Measurements from ENCODE around the gene BRD3OS. TPM values are rescaled to one million over a fixed set of nuclear protein-coding genes. Genes with fewer than 3 reads are reported as not detected.

The BRD3OS gene
- total RNA-seq, 1 donor from 2014 or later: 14.3 TPM

DNA sequence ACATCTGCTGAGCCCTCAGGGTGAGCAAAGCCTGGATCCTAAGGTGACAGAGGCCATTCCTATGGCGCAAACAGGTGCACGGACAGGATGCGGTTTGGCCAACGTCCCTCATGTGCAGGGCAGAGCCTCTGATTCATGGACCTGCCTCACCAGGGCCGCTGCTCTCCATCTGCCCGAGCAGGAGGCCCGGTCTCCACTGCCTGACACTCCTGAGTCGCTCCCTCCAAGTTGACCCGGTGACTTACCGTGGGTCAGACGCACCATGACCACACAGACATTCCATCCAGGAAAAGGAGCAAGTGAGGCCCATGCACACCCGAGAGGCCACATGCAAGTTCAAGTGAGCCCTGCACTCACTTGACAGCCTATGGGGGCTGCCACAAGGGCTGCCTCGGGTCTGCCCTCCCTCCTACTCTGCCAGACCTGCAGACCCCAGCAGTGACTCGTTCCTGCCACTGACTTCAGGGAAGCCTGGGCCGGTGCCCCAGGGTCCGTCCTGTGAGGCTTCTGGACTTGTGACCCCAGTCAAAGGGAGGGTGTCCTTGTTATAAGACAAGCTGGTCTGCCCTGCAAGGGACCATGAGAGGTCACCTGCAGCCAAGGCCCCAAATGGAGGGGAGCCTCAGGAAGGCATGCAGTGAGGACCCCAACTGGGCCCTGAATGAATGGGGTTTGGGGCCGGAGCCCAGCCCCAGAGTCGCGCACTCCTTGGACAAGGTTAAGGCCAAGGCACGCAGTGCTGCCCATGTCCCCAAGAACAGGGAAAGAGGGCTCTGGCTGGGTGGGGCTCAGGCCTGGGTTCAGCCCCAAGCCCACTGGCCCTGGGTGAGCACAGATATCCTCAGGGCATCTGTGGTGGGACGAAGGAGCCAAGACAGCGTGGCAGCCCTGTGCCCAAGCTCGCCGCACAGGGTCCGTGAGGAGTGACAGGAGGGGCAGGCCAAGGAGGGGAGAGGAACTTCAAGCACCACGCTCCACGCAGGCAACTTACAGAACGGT lies 10.1 kb downstream of the BRD3OS start:
- TF ChIP-seq, protein P1, sequence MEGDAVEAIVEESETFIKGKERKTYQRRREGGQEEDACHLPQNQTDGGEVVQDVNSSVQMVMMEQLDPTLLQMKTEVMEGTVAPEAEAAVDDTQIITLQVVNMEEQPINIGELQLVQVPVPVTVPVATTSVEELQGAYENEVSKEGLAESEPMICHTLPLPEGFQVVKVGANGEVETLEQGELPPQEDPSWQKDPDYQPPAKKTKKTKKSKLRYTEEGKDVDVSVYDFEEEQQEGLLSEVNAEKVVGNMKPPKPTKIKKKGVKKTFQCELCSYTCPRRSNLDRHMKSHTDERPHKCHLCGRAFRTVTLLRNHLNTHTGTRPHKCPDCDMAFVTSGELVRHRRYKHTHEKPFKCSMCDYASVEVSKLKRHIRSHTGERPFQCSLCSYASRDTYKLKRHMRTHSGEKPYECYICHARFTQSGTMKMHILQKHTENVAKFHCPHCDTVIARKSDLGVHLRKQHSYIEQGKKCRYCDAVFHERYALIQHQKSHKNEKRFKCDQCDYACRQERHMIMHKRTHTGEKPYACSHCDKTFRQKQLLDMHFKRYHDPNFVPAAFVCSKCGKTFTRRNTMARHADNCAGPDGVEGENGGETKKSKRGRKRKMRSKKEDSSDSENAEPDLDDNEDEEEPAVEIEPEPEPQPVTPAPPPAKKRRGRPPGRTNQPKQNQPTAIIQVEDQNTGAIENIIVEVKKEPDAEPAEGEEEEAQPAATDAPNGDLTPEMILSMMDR (IDR thresholded peaks at IDR 0.05; ENCODE audit: unreplicated experiment): no peak
- Mint-ChIP-seq H3K4me3 (no peak overlapping the region), H3K27me3 (ENCODE audit: low read depth) (no peaks in the 10 kb centered on the region), H3K36me3 (peaks cover 56% of the 10 kb centered on the region), H3K9me3 (peaks cover 14% of the 10 kb centered on the region), H3K27ac (no peak overlapping the region), H3K4me1 (no peaks in the 10 kb centered on the region)
- no peak for DNase-seq (ENCODE audit: low spot score in 2 of 2, unreplicated experiment in 2 of 2)

DNA sequence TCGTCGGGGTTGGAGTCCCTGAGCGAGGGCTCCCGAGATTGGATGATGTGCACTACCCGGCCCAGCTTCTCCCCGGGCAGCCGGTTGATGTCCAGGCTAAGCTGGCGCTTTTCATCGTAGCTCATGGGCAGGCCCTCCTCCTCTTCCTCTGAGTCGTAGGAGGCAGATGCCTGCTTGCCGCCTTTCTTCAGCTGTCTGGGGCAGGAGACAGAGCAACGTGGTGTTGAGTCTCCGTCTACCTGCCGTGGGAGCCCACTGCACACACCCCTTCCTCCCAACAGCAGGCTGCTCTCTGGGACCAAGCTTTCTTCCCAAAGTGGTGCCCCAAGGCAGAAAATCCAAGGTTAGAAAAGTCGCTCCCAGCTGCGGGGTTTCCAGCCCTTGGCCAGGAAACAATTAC lies 10.8 kb downstream of the BRD3OS start:
- no peak overlapping the region for H3K27ac Mint-ChIP-seq
- H3K4me1 Mint-ChIP-seq: peaks cover 2% of the 10 kb centered on the region
- TF ChIP-seq, protein P1 (IDR thresholded peaks at IDR 0.05; ENCODE audit: unreplicated experiment): no peak
- no peaks in the 10 kb centered on the region for H3K27me3 Mint-ChIP-seq (ENCODE audit: low read depth)
- no peak overlapping the region for H3K4me3 Mint-ChIP-seq
- DNase-seq (ENCODE audit: low spot score in 2 of 2, unreplicated experiment in 2 of 2): no peak
- peaks cover 14% of the 10 kb centered on the region for H3K9me3 Mint-ChIP-seq
- H3K36me3 Mint-ChIP-seq: peaks cover 60% of the 10 kb centered on the region

DNA sequence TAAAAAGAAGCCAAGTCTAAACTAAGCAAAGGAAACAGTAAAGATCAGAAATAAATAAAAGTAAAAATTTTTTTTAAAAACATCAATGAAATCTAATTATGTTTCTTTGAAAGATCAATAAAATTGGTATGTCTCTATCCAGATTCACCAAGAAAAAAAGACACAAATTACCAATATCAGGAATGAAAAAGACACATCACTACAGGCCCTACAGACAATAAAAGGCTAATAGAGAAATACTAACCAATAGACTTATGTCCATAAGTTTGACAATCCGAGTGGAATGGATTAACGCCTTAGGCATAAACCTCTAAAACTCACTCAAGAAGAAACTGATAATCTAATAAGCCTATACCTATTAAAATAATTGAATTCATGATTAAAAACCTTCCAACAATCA lies 12.4 kb downstream of the BRD3OS start:
- Mint-ChIP-seq H3K27me3 (ENCODE audit: low read depth) (no peaks in the 10 kb centered on the region), H3K9me3 (peaks cover 14% of the 10 kb centered on the region), H3K36me3 (peaks cover 62% of the 10 kb centered on the region)

DNA sequence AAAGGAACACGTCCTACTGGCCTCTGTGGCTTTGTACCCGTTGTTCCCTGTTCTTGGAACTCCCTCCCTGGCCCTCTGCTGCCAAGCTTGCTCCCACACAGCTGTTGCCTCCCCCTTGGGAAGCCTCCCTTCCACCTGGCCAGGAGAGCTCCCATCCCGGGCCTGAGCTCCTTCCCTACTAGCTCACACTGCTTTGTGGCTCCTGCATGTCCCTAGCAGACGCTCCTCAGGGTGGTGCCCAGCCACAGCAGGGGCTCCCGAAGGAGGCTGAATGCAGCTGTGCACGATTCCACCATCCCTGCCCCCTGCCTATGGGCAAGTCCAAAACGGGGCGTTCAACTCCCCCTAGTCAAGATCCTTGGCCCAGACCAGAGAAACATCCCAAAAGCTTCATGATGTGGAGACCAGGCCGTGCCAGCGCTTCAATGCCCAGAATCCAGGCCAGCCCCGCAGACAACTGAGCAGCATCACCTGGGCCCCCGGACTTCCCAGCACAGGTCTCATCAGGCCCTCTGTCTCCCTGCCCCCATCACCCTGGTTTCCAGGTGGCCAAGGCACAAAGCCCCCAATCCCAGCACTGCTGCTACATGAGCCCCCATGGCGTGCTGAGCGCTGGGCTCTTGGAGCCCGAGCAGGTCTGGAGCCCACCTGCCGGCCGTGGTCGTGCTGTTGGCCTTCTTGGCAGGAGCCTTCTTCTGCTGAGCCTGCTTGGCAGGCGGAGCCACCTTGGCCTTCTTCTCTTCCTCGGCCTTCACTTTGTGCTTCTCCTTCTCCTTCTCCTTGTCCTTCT lies 14.3 kb downstream of the BRD3OS start:
- Mint-ChIP-seq H3K27ac (no peak overlapping the region), H3K4me3 (no peak overlapping the region), H3K4me1 (peaks cover 4% of the 10 kb centered on the region), H3K27me3 (ENCODE audit: low read depth) (no peaks in the 10 kb centered on the region), H3K9me3 (peaks cover 14% of the 10 kb centered on the region), H3K36me3 (peaks cover 64% of the 10 kb centered on the region)
- TF ChIP-seq, protein P1 (IDR thresholded peaks at IDR 0.05; ENCODE audit: unreplicated experiment): no peak
- DNase-seq (ENCODE audit: low spot score in 2 of 2, unreplicated experiment in 2 of 2): no peak

More for the DNA sequence above, 12.4 kb downstream of the BRD3OS start:
- Mint-ChIP-seq H3K4me3 (no peak overlapping the region), H3K4me1 (peaks cover 4% of the 10 kb centered on the region), H3K27ac (no peak overlapping the region)
- TF ChIP-seq, protein P1 (IDR thresholded peaks at IDR 0.05; ENCODE audit: unreplicated experiment): no peak
- no peak for DNase-seq (ENCODE audit: low spot score in 2 of 2, unreplicated experiment in 2 of 2)

DNA sequence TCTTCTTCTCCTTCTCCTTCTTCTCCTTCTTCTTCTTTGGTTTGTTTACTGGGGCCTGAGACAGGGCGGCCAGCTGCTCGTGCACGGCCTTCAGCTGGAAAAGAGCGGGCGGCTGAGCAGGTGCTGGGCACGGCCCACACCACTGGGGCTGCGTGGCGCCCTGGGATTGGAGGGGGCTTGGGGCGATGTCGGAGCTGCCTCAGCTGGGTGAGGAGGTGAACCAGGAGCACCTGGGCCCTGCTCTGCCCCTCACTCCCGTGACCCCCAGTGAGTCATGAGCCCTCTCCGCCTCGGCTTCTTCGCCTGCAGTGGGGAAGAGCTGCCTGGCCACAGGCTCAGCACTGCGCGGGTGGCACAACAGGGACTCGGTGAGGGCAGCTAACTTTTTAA lies 14.9 kb downstream of the BRD3OS start:
- Mint-ChIP-seq H3K4me3 (no peak overlapping the region), H3K27ac (no peak overlapping the region), H3K36me3 (peaks cover 65% of the 10 kb centered on the region), H3K27me3 (ENCODE audit: low read depth) (no peaks in the 10 kb centered on the region), H3K4me1 (peaks cover 4% of the 10 kb centered on the region), H3K9me3 (peaks cover 14% of the 10 kb centered on the region)
- no peak for DNase-seq (ENCODE audit: low spot score in 2 of 2, unreplicated experiment in 2 of 2)
- TF ChIP-seq, protein P1 (IDR thresholded peaks at IDR 0.05; ENCODE audit: unreplicated experiment): no peak
